ENCODE data around the gene WLS. TPM values are rescaled to one million over a fixed set of nuclear protein-coding genes. Genes with fewer than 3 reads are reported as not detected.

WLS gene
- total RNA-seq, 1 experiment from 2014 or later = not detected

DNA sequence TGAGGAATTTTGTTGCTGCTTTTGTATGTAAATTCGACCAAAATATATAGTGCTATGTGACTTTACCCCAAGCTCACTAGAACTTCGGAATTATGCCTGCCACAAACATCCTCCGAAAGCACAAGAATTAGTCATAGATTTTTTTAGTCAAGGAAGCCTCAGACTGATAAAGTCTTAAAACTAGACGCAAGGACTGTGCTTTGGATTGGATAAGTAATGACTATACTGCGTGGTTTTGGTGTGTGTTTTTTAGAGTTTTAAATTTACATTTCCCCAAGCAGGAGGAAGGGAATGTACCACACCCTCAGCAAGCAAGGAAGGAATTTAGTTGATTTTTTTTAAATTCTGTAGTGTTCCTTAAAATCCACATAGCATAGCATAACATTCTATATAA, 10.3 kb downstream of the WLS start:
- H3K27me3 ChIP-seq (ENCODE audit: low read length) = no peaks in the 10 kb centered on the region
- no peaks in the 10 kb centered on the region for H4K20me1 ChIP-seq (ENCODE audit: insufficient read depth, low read depth, low read length)
- no peaks in the 10 kb centered on the region for H3K79me2 ChIP-seq (ENCODE audit: low read length)
- H3K4me1 ChIP-seq (ENCODE audit: low read length) = no peaks in the 10 kb centered on the region
- H3K27ac ChIP-seq (ENCODE audit: low read length) = no peak overlapping the region
- no peak overlapping the region for H2AFZ ChIP-seq (ENCODE audit: low read length)
- no peak for DNase-seq
- H3K9me2 ChIP-seq (replicated peaks; ENCODE audit: insufficient read depth, low read length) = no peaks in the 10 kb centered on the region
- no peak overlapping the region for H3K9ac ChIP-seq (ENCODE audit: low read length)
- H3K36me3 ChIP-seq (ENCODE audit: insufficient read depth, low read length) = no peaks in the 10 kb centered on the region
- no peak overlapping the region for H3K4me3 ChIP-seq (ENCODE audit: low read length)
- no peaks in the 10 kb centered on the region for H3K9me3 ChIP-seq (ENCODE audit: low read length)
- H3K4me2 ChIP-seq (ENCODE audit: low read depth, low read length, poor library complexity, severe bottlenecking) = no peak overlapping the region

DNA sequence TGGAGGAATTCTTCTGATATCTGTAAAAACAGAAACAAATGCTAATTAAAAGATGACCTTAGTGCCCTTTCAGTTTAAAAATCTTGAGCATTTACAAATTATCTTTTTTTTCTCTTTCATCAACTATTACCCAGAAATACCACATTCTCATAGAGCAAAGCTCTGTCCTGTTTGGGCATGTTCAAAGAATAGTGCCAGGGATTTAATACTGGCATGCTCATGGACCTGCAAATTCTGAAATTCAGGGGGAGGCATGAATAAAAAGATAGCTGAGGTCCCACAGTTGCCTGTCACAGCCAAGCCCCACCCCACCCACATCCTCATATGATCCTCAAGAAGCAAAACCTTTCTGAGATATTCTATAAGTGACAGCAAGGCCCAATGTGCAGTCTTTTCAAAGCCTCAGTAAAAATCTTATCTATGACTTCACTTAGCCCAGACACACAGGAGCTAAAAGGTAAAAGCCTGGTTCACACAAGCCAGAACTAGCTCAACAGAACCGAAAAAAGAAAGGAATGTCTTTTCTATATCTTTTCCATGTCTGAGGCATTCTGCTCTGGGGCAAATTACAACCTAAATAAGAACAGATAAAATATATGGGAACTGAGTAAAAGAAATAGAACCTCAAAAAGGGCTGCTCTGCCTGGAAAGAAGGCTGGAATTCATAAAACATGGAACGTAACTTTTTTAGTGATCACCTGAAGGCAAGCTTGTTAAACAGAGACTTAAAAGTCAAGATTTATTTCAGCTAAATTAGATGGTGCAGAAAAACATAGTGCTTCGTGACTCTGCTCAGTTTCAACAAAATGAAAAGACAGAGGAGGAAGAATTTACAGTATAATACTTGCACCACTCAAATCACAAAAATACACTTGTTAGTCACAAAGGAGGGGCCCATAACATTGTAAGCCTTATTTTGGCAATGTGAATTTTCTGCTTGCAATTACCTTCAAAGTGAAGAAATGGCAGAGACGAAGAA, 11.0 kb downstream of the WLS start:
- no peaks in the 10 kb centered on the region for H3K79me2 ChIP-seq (ENCODE audit: low read length)
- H2AFZ ChIP-seq (ENCODE audit: low read length) = no peak overlapping the region
- no peak for DNase-seq

DNA sequence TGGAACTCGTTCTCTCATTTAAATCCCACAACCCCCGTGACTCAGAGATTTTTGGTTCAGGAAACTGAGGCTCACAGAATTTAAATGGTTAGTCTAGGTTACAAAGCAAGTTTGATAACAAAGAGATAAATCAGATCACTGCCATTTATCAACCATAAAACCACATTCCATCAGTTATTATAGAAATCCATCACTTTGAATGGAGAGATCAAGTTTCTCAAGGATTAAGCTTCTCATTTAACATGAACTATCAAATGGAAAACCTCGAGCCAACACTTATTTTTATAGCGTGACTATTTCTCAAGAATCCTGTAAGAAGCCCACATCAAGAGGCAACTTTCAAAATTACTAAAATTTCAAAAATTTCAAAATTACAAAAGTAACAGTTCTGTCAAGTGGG, 11.9 kb downstream of the WLS start:
- H3K27ac ChIP-seq (ENCODE audit: low read length) = no peak overlapping the region
- H2AFZ ChIP-seq (ENCODE audit: low read length) = no peak overlapping the region
- DNase-seq = no peak
- H3K4me1 ChIP-seq (ENCODE audit: low read length) = no peaks in the 10 kb centered on the region
- H3K36me3 ChIP-seq (ENCODE audit: insufficient read depth, low read length) = no peaks in the 10 kb centered on the region
- H4K20me1 ChIP-seq (ENCODE audit: insufficient read depth, low read depth, low read length) = no peaks in the 10 kb centered on the region
- H3K4me3 ChIP-seq (ENCODE audit: low read length) = no peak overlapping the region
- H3K27me3 ChIP-seq (ENCODE audit: low read length) = no peaks in the 10 kb centered on the region
- H3K9me2 ChIP-seq (replicated peaks; ENCODE audit: insufficient read depth, low read length) = no peaks in the 10 kb centered on the region
- H3K9me3 ChIP-seq (ENCODE audit: low read length) = no peaks in the 10 kb centered on the region
- no peaks in the 10 kb centered on the region for H3K79me2 ChIP-seq (ENCODE audit: low read length)
- H3K4me2 ChIP-seq (ENCODE audit: low read depth, low read length, poor library complexity, severe bottlenecking) = no peak overlapping the region
- H3K9ac ChIP-seq (ENCODE audit: low read length) = no peak overlapping the region

More for the DNA sequence above, 11.0 kb downstream of the WLS start:
- no peaks in the 10 kb centered on the region for H3K4me1 ChIP-seq (ENCODE audit: low read length)
- no peak overlapping the region for H3K9ac ChIP-seq (ENCODE audit: low read length)
- no peaks in the 10 kb centered on the region for H3K36me3 ChIP-seq (ENCODE audit: insufficient read depth, low read length)
- H3K4me3 ChIP-seq (ENCODE audit: low read length) = no peak overlapping the region
- no peak overlapping the region for H3K27ac ChIP-seq (ENCODE audit: low read length)
- no peaks in the 10 kb centered on the region for H4K20me1 ChIP-seq (ENCODE audit: insufficient read depth, low read depth, low read length)
- H3K9me2 ChIP-seq (replicated peaks; ENCODE audit: insufficient read depth, low read length) = no peaks in the 10 kb centered on the region
- no peaks in the 10 kb centered on the region for H3K9me3 ChIP-seq (ENCODE audit: low read length)
- H3K4me2 ChIP-seq (ENCODE audit: low read depth, low read length, poor library complexity, severe bottlenecking) = no peak overlapping the region
- H3K27me3 ChIP-seq (ENCODE audit: low read length) = no peaks in the 10 kb centered on the region

DNA sequence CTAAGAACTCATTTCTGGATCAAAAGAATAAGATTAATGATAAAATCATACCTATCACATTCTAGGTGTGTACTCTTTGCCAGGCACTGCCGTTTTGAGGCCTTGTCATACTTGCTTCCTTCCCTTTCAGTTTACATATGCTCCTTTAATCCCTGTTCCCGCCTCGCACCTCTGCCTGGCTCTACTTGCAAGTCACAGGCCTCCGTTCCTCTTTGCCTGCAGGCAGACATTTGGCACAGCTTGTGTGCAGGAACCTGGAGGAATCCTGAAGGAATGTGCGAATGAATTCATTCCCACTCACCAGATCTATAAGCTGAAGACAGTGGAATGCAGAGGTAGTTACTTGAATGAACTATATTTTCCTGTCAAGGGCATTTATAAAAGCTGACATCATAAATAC, 13.8 kb downstream of the WLS start:
- Histone ChIP-seq H2AFZ (ENCODE audit: low read length) (no peak overlapping the region), H3K36me3 (ENCODE audit: insufficient read depth, low read length) (no peaks in the 10 kb centered on the region), H3K9ac (ENCODE audit: low read length) (no peak overlapping the region), H3K27ac (ENCODE audit: low read length) (no peak overlapping the region), H3K79me2 (ENCODE audit: low read length) (no peaks in the 10 kb centered on the region), H3K4me1 (ENCODE audit: low read length) (no peaks in the 10 kb centered on the region), H3K9me2 (replicated peaks; ENCODE audit: insufficient read depth, low read length) (no peaks in the 10 kb centered on the region), H3K27me3 (ENCODE audit: low read length) (no peaks in the 10 kb centered on the region), H4K20me1 (ENCODE audit: insufficient read depth, low read depth, low read length) (no peaks in the 10 kb centered on the region), H3K4me2 (ENCODE audit: low read depth, low read length, poor library complexity, severe bottlenecking) (no peak overlapping the region), H3K9me3 (ENCODE audit: low read length) (no peaks in the 10 kb centered on the region), H3K4me3 (ENCODE audit: low read length) (no peak overlapping the region)
- DNase-seq = no peak

DNA sequence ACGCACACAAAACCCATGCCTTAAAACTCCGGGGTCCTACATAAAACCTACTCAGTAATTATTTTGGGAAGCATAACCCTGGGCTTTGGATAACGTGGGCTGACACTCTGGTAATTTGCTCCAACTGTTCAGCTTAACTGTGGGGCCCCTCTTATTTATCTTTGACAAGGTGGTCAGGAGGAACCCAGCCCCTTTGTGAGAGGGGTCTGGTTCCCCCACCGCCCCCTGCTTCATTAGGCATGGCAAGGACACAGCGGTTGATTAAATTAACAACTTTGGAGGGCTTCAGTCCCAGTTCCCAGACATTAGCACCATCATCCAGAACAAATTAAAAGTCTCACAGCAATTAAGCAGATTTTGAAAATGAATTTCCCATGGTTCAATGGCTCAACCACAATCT, 14.7 kb downstream of the WLS start:
- Histone ChIP-seq H2AFZ (ENCODE audit: low read length) (no peak overlapping the region), H3K9me2 (replicated peaks; ENCODE audit: insufficient read depth, low read length) (no peaks in the 10 kb centered on the region), H3K79me2 (ENCODE audit: low read length) (no peaks in the 10 kb centered on the region), H3K4me3 (ENCODE audit: low read length) (no peak overlapping the region), H3K27me3 (ENCODE audit: low read length) (no peaks in the 10 kb centered on the region), H3K27ac (ENCODE audit: low read length) (no peak overlapping the region), H3K9me3 (ENCODE audit: low read length) (no peaks in the 10 kb centered on the region), H3K4me2 (ENCODE audit: low read depth, low read length, poor library complexity, severe bottlenecking) (no peak overlapping the region), H3K36me3 (ENCODE audit: insufficient read depth, low read length) (no peaks in the 10 kb centered on the region), H3K4me1 (ENCODE audit: low read length) (no peaks in the 10 kb centered on the region), H3K9ac (ENCODE audit: low read length) (no peak overlapping the region), H4K20me1 (ENCODE audit: insufficient read depth, low read depth, low read length) (no peaks in the 10 kb centered on the region)
- DNase-seq = no peak

DNA sequence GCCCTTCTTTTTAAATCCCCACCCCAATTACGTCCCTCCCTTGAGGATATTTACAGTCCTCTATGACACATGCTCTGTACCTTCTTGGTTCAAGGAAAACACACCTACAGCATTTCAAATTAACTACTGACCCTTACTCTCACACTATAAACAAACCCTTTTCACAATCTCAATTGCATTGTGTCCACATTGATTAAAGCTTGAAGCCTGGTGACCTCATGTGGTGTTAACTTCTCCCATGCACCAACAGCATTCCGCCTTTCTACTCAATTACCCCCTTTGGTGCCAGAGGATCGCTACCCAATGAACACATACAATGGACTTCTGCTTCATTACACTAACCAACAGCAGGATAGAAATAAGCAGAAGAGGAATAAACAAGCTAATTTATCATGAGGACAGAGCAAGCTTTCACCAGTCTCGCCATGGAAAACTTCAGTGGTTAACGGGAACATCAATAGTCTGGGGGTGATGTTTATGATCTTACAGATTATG, 15.2 kb downstream of the WLS start:
- H3K36me3 ChIP-seq (ENCODE audit: insufficient read depth, low read length) = no peaks in the 10 kb centered on the region
- H3K4me1 ChIP-seq (ENCODE audit: low read length) = no peaks in the 10 kb centered on the region
- H3K9ac ChIP-seq (ENCODE audit: low read length) = no peak overlapping the region
- H3K4me2 ChIP-seq (ENCODE audit: low read depth, low read length, poor library complexity, severe bottlenecking) = no peak overlapping the region
- no peaks in the 10 kb centered on the region for H3K79me2 ChIP-seq (ENCODE audit: low read length)
- H4K20me1 ChIP-seq (ENCODE audit: insufficient read depth, low read depth, low read length) = no peaks in the 10 kb centered on the region
- H2AFZ ChIP-seq (ENCODE audit: low read length) = no peak overlapping the region
- H3K9me2 ChIP-seq (replicated peaks; ENCODE audit: insufficient read depth, low read length) = no peaks in the 10 kb centered on the region
- DNase-seq = no peak
- H3K27me3 ChIP-seq (ENCODE audit: low read length) = no peaks in the 10 kb centered on the region
- H3K4me3 ChIP-seq (ENCODE audit: low read length) = no peak overlapping the region
- no peaks in the 10 kb centered on the region for H3K9me3 ChIP-seq (ENCODE audit: low read length)
- H3K27ac ChIP-seq (ENCODE audit: low read length) = no peak overlapping the region

DNA sequence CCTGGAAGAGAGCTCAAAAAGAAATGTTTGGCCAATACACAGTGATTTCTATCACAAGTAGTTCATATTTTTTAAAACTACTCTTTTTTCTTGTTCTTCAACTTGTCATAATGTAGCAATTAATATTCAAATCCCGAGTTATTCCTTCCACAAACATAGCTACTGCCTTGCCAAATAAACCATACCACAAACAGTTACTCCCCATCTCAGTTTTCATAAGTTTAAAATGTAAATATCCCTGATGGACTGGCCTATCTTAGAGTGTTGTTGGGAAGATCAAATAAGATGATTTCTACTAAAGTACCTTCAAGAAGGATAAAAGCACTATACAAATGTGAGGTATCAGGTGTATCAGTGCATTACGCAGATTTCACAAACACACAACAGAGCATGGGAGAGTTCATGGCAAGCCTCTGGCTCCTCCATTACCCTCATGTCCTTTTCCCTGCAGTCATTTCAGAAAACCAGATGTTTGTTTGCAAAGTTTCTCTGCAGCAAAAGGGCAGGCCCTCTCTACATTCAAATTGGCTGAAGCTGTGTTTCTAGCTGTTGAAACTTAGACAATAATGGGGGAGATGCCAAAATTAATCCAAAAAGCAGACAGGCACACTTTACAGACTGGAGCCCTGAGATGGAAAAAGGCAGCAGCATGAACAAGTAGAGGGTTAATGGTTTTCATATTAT, 16.1 kb downstream of the WLS start:
- no peak overlapping the region for H3K27ac ChIP-seq (ENCODE audit: low read length)
- no peaks in the 10 kb centered on the region for H3K27me3 ChIP-seq (ENCODE audit: low read length)
- no peak overlapping the region for H2AFZ ChIP-seq (ENCODE audit: low read length)
- no peaks in the 10 kb centered on the region for H3K79me2 ChIP-seq (ENCODE audit: low read length)
- H3K9me3 ChIP-seq (ENCODE audit: low read length) = no peaks in the 10 kb centered on the region
- H4K20me1 ChIP-seq (ENCODE audit: insufficient read depth, low read depth, low read length) = no peaks in the 10 kb centered on the region
- no peaks in the 10 kb centered on the region for H3K4me1 ChIP-seq (ENCODE audit: low read length)
- H3K9me2 ChIP-seq (replicated peaks; ENCODE audit: insufficient read depth, low read length) = no peaks in the 10 kb centered on the region
- no peak overlapping the region for H3K4me2 ChIP-seq (ENCODE audit: low read depth, low read length, poor library complexity, severe bottlenecking)
- no peak overlapping the region for H3K9ac ChIP-seq (ENCODE audit: low read length)
- no peak overlapping the region for H3K4me3 ChIP-seq (ENCODE audit: low read length)
- no peak for DNase-seq
- H3K36me3 ChIP-seq (ENCODE audit: insufficient read depth, low read length) = no peaks in the 10 kb centered on the region

DNA sequence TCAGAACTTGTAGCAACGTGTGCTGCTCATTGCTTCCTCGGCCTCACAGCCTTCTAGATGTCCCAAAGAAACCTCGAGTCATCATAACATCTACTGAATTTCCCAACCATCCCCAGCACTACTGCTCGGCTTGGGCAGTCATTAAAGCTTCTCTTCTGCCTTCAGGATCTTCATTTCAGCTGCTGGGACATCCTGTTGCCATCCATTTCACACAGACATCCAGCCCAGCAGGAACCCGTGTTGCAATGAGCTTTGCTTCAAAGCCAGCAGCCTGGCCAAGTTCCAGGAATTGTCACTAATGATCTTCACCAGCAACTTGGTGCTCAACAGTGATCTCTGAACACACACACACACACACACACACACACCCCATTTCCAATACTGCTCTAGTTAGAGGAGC, 18.5 kb downstream of the WLS start:
- no peak overlapping the region for H3K4me3 ChIP-seq (ENCODE audit: low read length)
- DNase-seq = no peak
- no peak overlapping the region for H3K9ac ChIP-seq (ENCODE audit: low read length)
- H3K27me3 ChIP-seq (ENCODE audit: low read length) = no peaks in the 10 kb centered on the region
- H3K27ac ChIP-seq (ENCODE audit: low read length) = no peak overlapping the region
- no peaks in the 10 kb centered on the region for H3K4me1 ChIP-seq (ENCODE audit: low read length)
- H2AFZ ChIP-seq (ENCODE audit: low read length) = no peak overlapping the region
- H3K9me2 ChIP-seq (replicated peaks; ENCODE audit: insufficient read depth, low read length) = no peaks in the 10 kb centered on the region
- H3K79me2 ChIP-seq (ENCODE audit: low read length) = no peaks in the 10 kb centered on the region
- no peak overlapping the region for H3K4me2 ChIP-seq (ENCODE audit: low read depth, low read length, poor library complexity, severe bottlenecking)
- no peaks in the 10 kb centered on the region for H4K20me1 ChIP-seq (ENCODE audit: insufficient read depth, low read depth, low read length)
- no peaks in the 10 kb centered on the region for H3K9me3 ChIP-seq (ENCODE audit: low read length)
- H3K36me3 ChIP-seq (ENCODE audit: insufficient read depth, low read length) = no peaks in the 10 kb centered on the region
